ENCODE data around the gene KIAA0513.

Gene KIAA0513

DNA sequence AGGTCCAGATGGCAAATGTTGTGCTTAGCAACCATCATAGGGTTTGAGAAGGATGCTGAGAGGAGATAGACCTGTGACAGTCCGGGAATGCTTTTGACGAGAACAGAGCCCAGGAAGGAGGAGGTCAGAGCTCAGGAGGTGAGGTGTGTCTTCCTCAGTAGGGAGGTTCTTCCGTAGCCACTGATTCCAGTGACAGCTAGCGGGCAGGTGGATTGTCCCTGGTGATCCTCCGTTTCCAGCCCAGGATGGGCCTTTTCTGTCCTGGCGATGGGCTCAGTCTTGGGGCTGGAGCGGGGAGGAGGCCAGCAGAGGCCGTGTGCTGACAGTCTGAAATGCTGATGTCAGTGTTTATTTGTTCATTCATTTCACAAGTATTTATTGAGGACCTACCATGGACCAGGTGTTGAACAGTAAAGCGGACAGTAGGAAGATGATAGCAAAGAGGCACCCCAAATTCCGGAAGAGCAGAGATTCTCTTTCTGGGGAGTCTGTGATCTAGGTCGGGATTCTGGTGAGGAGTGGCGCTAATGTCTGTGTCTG, 38.8 kb downstream of the KIAA0513 start:
- DNase-seq (ENCODE audit: extremely low read depth in 1 of 2, low read depth in 1 of 2), result no peak

DNA sequence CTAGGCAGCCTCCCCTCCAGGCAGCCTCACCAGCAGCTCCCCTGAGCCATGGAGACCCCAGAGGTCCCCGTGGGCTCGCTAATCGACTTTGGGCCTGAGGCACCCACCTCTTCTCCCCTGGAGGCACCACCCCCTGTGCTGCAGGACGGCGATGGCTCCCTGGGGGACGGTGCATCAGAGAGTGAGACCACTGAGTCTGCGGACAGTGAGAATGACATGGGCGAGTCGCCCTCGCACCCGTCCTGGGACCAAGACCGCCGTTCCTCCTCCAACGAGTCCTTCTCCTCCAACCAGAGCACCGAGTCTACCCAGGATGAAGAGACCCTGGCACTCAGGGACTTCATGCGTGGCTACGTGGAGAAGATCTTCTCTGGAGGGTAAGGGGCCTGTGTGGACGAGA, 39.4 kb downstream of the KIAA0513 start:
- no peak for DNase-seq (ENCODE audit: extremely low read depth in 1 of 2, low read depth in 1 of 2)

DNA sequence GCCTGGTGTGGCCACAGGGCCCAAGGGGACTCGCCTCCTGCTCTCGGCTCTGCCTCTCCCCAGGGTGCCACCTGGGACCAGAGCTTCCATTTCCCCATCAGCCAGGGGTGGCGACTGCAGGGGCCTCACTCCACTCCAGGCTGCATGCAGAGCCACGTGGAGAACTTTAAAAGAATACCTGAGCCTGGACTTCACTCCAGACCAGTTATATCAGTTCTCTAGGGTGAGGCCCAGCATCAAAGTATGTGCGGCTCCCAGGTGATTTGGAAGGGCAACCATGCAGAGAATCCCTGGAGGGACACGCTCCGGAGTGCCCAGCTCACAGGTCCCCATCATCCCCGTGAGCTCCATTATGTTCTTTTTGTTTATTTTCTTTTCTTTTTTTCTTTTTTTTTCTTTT, 39.8 kb downstream of the KIAA0513 start:
- no peak for DNase-seq (ENCODE audit: extremely low read depth in 1 of 2, low read depth in 1 of 2)

DNA sequence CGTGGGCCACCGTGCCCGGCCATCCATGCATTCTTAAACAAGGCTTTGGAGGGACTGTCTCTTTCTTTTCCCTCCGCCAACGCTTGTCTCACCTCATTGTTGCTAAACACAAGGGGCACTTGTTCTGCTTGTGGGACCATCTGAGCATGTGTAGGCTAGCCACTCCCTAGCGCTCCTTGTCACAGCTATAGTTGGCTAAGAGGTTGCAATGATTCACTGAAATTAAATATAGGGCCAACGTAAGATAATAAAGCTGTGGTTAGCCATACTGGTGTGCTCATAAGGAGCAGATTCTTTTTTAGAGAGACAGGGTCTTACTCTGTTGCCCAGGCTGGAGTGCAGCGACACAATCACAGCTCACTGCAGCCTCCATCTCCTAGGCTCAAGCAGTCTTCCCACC, 41.2 kb downstream of the KIAA0513 start:
- no peak for DNase-seq (ENCODE audit: extremely low read depth in 1 of 2, low read depth in 1 of 2)

DNA sequence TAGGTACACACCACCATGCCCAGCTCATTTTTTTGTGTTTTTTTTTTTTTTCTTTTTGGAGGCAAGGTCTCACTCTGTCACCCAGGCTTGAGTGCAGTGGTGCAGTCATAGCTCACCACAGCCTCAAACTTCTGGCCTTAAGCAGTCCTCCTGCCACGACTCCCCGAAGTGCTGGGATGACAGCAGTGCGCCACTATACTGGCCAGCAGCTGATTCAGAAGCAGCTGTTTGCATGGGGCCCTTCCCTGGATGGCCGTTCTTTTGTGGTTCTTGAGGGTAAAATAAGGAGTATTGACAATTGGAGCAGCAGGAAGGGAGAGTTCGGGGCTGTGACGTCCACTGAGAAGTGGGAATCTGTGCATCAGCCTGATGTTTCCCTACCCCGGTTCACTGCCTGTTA, 41.6 kb downstream of the KIAA0513 start:
- DNase-seq (ENCODE audit: extremely low read depth in 1 of 2, low read depth in 1 of 2), result no peak

DNA sequence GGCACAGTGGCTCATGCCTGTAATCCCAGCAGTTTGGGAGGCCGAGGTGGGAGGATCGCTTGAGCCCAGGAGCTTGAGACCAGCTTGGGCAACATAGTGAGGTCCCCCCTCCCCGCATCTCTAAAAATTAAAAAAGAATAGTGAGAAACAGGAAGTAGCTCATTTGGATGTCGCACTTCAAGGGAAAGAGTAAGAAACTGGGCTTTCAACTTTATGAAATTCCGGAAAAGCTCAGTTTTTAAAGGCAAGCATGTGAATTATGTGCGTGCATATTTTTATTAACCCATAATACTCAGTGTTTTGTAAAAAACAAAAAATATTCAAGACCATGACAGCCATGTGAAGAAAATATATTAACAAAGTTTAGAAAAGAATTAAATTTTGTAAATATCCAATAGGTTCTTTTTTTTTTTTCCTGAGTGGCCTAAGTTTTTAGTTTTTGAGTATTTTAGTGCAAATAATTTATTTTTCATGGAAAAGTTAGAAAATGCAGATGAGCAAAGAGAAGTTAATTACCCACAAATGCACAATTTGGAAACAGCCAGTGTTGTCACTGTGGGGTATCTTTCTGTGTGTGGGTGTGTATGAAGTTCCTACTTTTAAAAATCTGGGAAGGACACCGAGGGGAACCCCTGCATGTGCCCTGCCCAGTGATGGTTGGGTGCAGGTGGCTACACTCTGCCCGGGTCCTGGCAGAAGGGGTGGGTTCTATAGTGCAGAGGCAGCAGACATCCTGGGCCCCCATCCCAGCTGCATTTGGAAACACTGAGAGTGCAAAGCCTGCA, 44.7 kb downstream of the KIAA0513 start:
- DNase-seq (ENCODE audit: extremely low read depth in 1 of 2, low read depth in 1 of 2), result no peak

DNA sequence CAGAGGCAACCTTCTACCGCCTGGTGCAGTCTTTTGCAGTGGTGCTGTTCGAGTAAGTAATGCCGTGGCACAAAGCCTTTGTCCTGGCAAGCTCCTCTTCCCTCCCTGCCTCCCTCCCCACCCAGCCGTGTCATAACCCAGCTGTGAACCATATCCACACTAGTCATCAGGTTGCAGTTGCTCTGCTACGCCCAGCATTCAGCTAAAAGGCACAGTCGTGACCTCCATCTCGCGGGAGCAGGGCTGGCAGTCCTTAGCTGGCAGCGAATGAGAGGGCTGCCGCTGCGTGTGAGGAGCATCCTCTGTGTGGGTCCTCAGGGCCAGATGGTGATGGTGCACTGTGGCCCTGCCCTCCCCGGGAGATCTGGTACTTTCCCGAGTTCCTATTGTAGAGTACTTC, 45.4 kb downstream of the KIAA0513 start:
- DNase-seq (ENCODE audit: extremely low read depth in 1 of 2, low read depth in 1 of 2), result no peak

DNA sequence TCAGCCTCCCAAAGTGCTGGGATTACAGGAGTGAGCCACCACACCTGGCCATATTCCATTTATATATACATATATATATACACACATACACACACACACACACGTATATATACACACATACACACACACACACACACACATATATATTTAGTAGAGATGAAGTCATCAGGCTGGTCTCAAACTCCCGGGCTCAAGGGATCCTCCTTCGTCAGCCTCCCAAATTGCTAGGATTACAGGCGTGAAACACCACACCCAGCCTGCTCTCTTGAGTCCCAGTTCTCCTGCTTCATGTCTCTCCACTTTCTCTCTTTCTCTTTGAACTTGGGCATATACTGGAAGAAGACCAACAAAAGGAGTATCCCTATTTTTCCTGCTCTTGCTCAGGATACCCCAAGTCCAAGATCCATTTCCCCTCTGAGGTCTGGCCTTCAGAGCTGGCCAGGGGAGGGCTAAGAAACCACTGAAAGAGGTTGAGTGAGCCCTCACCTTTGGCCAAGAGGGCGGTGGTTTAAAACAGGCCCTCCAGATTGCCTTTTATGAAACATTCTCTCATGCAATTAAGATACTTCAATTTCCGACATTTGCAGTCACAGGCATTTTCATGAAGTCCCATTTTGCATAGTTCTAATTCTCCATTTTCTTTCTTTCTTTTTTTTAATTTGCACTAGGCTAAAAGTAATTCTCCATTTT, 46.8 kb downstream of the KIAA0513 start:
- no peak for DNase-seq (ENCODE audit: extremely low read depth in 1 of 2, low read depth in 1 of 2)

DNA sequence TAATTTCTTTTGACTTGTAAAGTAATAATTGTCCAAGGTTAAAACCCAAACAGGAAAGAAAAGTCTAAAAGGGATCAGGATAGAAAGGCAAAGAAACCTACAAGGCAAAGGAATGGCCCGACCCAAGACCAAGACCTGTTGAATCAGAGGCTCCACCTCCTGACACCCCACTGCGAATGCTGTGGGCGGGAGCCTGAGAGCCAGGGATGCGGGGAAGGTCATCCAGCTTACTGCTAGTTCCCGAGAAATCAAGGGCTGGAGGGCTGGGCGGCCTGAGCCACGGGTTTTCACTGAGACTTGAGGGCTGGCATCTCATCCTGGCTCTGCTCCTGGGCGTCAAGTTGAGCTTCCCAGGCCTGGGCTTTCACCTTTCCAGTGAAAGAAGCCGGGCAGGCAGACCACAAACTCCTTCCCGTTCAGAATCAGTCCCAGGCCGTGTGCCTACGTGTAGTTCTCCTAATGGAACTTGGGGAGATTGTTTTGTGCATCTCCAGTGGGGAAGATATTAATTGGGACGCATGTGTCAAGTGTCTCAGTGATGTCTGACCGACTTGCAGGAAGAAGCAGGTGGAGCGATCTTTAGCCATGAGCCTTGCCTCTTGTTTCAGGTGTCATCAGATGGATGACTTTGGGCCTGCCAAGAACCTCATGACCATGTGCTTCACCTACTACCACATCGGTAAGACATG, 47.8 kb downstream of the KIAA0513 start:
- no peak for DNase-seq (ENCODE audit: extremely low read depth in 1 of 2, low read depth in 1 of 2)

DNA sequence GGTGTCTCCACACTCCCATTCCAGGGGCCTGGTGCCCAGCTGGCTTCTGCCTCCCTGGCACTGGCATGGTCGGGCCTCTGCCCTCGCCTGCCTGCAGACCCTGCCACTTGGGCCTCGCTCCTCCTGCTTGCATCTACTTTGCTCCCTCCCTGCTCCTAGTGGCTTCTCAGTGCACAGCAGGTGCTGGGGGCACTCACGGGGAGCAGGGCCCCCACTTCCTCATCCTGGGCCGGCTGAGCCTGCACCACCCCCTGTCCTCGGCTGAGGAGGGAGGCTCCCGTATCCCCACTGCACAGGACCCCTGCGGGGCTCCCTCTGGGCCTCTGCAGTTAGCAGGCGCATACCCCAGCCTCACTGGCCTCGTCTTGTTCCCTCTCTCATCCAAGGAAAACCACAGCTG, 49.4 kb downstream of the KIAA0513 start:
- no peak for DNase-seq (ENCODE audit: extremely low read depth in 1 of 2, low read depth in 1 of 2)

DNA sequence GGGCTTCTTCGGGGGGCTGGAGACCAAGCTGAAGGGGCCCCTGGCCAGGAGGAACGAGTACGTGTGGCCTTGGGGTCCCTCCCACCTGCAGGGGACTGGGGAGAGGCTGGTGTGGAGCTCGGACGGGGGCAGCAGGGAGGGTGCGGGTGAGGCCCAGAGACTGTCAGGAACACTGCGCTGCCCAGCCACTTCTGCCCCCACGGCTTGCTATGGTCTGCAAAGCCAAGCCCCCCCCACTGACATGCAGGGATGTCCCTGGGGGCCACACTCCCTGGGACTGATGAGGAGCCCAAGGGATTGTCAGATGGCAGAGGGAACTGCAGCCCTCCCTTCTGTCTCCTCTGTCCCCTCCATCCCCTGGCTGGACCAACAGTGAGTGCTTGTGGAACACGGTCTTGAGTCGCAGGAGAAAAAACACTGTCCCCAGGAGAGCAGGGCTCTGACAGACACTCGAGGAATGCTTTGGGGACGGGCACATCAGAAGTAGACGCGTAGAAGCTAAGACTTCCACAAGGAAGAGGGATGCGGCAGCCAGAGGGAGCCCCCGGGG, 50.1 kb downstream of the KIAA0513 start:
- DNase-seq (ENCODE audit: extremely low read depth in 1 of 2, low read depth in 1 of 2), result no peak

DNA sequence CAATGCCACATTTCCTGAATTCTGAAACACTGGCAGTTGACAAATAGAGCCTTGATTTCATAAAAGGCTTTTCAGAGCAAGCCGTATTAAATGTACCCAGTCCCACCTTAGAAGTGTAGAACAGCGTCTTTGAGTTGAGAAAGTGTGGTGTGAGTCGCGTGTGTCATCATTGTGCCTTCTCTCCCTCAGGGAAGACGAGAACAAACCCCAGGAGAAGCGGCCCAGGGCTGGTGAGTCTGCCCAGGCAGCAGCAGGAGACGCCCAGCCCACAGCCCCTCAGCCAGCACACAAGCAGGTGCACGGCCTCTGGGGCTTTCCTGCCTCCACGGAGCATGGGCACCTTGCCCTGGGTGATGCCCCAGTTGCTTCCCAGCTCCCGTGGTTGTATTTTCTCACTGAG, 50.6 kb downstream of the KIAA0513 start:
- DNase-seq (ENCODE audit: extremely low read depth in 1 of 2, low read depth in 1 of 2), result no peak

DNA sequence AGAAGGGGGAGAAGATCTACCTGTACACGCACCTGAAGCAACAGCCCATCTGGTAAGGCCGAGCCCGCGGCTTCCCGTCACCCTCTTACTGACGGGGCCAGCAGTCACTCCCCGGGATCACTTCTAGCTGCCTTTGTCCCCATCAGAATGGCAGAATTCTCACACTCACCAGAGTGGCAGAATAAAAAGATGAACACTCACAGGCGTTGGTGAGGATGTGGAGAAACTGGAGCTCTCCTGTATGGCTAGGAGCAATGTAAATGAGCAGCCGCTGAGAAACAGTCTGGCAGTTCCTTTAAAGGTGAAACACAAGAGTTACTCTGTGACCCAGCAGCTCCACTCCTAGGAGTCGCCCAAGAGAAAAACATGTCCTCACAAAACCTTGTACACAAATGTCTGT, 51.4 kb downstream of the KIAA0513 start:
- DNase-seq (ENCODE audit: extremely low read depth in 1 of 2, low read depth in 1 of 2), result no peak

DNA sequence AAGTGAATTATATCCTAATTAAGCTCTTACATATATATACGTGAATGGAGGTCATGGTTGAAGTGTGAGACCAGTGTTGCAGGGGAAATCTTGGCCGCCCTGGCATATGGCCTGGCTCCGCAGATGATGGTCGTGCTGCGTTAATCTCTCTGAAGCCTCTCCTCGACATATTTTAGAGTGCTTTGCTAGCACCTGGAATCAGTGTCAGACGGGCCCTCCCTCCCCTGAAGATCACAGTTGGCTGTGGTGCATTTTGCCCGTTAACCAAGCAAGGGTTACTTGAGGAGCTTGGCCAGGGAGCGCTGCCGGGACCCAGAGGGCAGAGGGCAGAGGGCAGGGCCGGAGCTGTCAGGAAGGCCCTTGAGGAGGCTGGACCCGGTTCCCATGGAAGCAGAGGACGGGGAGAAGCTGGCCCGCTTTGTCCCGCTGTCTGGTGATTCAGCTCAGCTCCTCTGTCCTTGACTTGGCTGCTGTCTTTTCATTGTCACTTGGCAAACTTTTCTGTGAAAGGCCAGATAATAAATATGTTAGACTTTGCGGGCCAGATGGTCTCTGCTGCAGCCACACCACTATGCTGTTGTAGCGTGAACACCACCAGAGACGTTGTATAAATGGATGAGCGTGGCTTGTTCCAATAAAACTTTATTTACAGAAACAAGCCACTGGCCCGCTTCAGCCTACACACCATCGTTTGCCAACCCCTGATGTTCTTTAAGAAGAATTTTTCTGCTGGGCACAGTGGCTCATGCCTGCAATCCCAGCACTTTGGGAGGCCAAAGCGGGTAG, 52.4 kb downstream of the KIAA0513 start:
- no peak for DNase-seq (ENCODE audit: extremely low read depth in 1 of 2, low read depth in 1 of 2)

DNA sequence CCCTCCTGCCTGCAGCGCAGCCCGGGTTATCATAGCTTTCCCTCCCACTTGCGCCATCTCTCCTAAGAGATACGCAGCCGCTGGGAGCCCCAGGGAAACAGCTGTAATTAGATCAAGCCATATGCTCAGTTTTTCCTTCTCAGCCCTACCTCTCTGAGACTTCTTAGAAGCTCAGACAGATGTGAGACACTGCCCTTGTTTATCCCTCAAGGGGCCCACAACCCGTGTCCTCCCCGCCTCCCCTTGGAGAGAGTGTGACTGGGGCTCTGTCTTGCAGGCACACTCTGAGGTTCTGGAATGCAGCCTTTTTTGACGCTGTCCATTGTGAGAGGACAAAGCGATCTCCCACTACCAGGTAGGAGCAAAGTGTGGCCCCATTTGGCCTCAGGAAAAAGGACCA, 53.4 kb downstream of the KIAA0513 start:
- DNase-seq (ENCODE audit: extremely low read depth in 1 of 2, low read depth in 1 of 2), result no peak

DNA sequence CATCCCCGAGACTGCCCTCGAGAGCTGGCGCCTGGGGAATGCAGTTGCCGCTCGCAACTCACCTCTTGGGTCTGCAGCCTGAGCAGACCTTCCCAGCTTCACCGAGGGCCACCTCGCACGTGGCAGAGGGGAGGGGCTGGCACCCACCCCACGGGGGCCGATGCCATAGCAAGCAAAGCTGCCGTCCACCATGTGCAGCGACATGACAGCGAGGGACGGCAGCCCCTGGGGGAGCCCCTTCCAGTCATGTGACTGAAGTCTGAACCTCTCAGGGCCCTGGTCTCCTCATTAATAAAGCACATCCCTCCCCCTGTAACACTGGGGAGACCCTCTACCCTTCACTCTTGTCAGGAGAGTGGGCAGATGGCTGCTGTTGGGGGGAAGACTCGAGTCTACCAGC, 54.2 kb downstream of the KIAA0513 start:
- no peak for DNase-seq (ENCODE audit: extremely low read depth in 1 of 2, low read depth in 1 of 2)

DNA sequence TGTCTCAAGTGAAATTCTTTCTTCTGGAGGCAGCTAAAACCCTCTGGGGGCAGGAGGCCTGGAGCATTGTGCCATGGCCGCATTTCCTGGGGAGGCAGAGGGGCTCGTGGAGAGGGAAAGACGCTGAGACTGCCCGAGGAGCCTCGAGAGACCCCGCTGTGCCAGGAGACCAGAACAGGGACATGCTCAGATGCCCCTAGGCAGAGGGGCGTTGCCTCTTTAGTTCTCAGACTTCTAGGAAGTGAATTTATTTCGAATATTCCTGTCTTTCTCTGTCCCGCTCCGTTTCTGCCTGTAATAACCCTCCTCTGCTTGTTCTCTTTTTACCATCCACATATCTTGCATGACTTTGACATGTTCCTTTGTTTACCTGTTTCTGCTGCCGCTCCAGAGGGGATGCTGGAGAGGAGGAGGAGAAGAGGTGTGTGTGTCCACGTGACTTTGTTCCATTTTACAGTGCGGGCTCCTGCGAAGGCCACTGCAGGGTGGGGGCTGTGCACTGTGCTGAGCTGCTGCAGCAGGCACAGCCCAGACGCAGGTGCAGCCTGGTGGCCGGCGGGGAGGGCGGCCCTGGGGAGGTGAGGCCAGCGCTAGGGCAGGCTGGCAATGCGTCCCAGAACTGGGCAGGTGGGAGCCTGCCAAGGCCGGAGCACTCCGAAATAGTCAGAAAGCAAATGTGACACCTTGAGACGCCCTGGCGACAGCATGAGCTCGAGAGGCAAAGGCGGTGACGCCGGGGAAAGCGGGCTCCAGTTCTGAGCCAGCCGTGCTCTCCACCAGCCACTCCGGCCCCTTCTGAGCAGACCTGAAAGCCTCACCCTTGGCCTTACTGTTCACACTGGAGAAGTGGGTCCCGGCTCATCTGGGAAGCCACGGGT, 54.8 kb downstream of the KIAA0513 start:
- DNase-seq (ENCODE audit: extremely low read depth in 1 of 2, low read depth in 1 of 2), result no peak

DNA sequence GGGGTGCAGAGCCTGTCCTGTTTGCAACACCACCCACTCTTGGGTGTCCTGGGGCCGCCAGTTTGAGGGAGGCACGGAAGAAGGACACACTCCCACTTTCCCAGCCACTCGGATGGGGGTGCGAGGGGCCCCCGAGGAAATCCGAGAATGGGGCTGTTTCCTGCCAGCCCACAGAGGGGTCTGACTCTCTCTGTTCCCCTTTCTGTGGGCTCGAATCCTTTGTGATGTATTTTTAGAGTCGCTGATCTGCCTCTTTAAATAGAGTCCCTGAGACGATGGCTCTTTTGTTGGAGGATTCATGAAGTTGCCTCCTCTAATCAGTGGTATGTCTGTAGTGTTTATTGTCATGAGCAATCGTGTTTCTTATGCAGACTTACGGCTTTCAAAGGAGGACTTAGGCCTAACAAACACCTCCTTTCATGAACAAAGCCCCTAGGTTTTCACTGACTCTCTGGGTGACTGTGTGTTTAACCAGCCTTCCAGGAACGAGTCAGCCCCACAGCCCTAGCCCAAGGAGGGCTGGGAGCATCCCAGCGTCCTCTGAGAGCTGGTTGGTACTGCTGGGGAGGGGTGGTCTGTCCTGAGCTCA, 55.5 kb downstream of the KIAA0513 start:
- no peak for DNase-seq (ENCODE audit: extremely low read depth in 1 of 2, low read depth in 1 of 2)

DNA sequence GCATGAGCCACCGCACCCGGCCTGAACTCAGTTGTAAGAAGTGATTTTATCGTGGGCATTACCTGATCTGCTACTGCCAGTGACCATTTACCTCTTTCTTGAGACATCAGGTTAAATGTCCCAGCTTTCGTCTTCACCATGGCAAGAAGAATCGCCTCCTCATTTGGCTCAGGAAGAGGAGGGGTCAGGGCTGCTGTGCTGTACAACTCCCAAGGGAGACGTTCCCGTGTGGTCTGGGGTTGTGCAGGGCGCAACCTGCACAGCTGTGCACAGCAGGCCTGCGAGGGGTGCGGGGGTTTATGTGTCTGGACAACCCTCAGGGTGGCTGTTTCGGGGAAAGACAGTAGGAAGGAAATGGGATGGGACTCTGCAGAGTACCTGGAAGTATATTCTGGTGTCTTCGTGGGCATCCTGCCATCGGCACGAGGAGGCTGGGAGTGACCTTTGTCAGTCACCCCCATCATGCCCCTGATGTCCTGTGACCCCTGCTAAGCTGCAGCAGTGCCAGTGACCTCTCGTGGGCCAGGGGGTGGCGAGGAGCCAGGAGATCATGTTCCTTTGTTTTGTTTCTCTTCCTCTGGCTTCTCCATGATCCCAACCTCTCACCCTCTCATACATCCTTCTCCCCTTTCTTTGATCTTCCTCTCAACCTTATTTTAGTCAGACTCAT, 57.4 kb downstream of the KIAA0513 start:
- no peak for DNase-seq (ENCODE audit: extremely low read depth in 1 of 2, low read depth in 1 of 2)
